Adrenal gland (tissue), 12 donors: Measurements from ENCODE around the gene COL10A1. TPM values are rescaled to one million over a fixed set of nuclear protein-coding genes. Genes with fewer than 3 reads are reported as not detected.

Source experiments
- DNase-seq, 7 donors: peaks; one replicate each; pipeline ENCODE4 v3.0.0-alpha.2; 2019 to 2020
- H3K27ac ChIP-seq, 5 donors: fragments of 200-600 bp; sonication (generic) in 4 of 5; 1 replicate in 3 of 5; 2 replicates in 2 of 5; pipeline versions ENCODE4 v1.5.1 to v1.8.0; 2016 to 2020; ENCODE audit warnings: mild to moderate bottlenecking in 1 of 5
- H3K27me3 ChIP-seq: fragments of 200-600 bp; 2 replicates; pipeline ENCODE4 v1.8.0; 2021
- H3K36me3 ChIP-seq, 2 donors: fragments of 200-600 bp; replicated peaks in 1 of 2; 1 replicate in 1 of 2; 2 replicates in 1 of 2; pipeline versions ENCODE4 v1.5.1 to v1.8.0; 2018 to 2022
- H3K4me1 ChIP-seq, 2 donors: fragments of 200-600 bp; replicated peaks in 1 of 2; 1 replicate in 1 of 2; 2 replicates in 1 of 2; pipeline versions ENCODE4 v1.5.1 to v1.8.0; 2018 to 2021
- H3K4me3 ChIP-seq, 4 donors: fragments of 200-600 bp; sonication (generic) in 3 of 4; one replicate each; pipeline ENCODE4 v1.5.1; 2016 to 2018
- H3K9me3 ChIP-seq, 3 donors: fragments of 200-600 bp; sonication (generic) in 1 of 3; replicated peaks in 1 of 3; 1 replicate in 2 of 3; 2 replicates in 1 of 3; pipeline versions ENCODE4 v1.5.1 to v1.8.0; 2016 to 2021
- POLR2A ChIP-seq, 2 donors: fragments of 450-650 bp; IDR thresholded peaks; one replicate each; pipeline ENCODE4 v1.6.1; 2017; ENCODE audit warnings: antibody characterized with exemption in 2 of 2, mild to moderate bottlenecking in 2 of 2, moderate library complexity in 1 of 2
- WGBS, 4 donors: extraction: QIAGEN DNeasy Blood & Tissue Kit in 2 of 4; methylation state at CpG; one replicate each; pipeline versions ENCODE4 v1.1.5 to v1.1.7; 2013 to 2017; 5-methylcytosine and 5-hydroxymethylcytosine counted together
- intact Hi-C, 2 donors: fragments of 100-400 bp; cut with DNase I; formaldehyde crosslinking; loops; one replicate each; pipeline versions ENCODE4 v1.14.1 to v1.15.0; 2022 to 2023
- polyA plus RNA-seq, 3 donors: library from polyadenylated mRNA; stranded (reverse); fragments of 200-250 nt in 2 of 3; fragments of 350-450 nt in 1 of 3; fragmentation: Illumina TruSeq in 1 of 3; extraction: RNeasy Lipid Tissue Mini Kit (QIAGEN cat#74804) in 1 of 3; gene quantifications; one replicate each; pipeline ENCODE4 v1.2.3, GENCODE V29; 2013 to 2014
- total RNA-seq, 9 donors: library from RNA; depleted of rRNA in 4 of 9; stranded (reverse); fragments of >200 nt in 4 of 9; fragments of 120-200 nt in 1 of 9; fragmentation: NEBNext Ultra II Directional in 1 of 9; extraction: Animal tissue kit (Norgen Biotek cat#: 25700) in 1 of 9; gene quantifications; one replicate each; pipeline versions ENCODE4 v1.1.0 to v1.2.4, GENCODE V29; 2013 to 2023
- TF ChIP-seq, protein P1 (sequence below), 6 experiments: fragments of 450-650 bp in 4 of 6; fragments of 200-600 bp in 2 of 6; sonication (generic) in 1 of 6; IDR thresholded peaks; 1 replicate in 5 of 6; 2 replicates in 1 of 6; pipeline versions ENCODE4 v1.5.1 to v1.8.0; 2016 to 2021; ENCODE audit warnings: antibody characterized with exemption in 6 of 6, mild to moderate bottlenecking in 2 of 6, moderate library complexity in 1 of 6
- donor health status: healthy with polysubstance abuse.
- donor health status: Bipolar disorder and iron deficiency.
- donor health status: DM: yes; HTN: yes; CAD: no.
- donor health status: DM: no; HTN: no; CAD: no.
- donor health status: DM: no; HTN: no; CAD: no.
- donor health status: DM: yes; HTN: yes; CAD: no.

Gene COL10A1
- total and polyA plus RNA-seq, 12 donors, result under 0.01 to 0.12 (median 0.07) TPM; not detected in 9

DNA sequence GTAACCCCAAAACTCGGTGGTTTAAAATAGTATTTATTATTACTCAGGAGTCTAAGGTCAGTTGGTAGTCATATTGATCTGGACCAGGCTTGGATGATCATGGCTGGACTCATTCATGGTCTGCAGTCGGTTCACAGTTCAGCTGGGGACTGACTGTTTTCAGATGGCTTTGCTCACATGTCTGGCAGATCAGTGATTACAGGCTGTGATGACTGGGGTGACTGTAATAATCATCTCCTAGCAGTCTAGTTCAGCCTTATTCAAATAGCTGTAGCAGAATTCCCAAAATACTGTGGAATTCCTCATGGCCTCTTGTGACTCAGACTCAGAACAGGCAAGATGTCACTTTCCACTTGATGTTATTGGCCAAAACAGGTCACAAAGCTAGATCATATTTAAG is 41.6 kb downstream of the COL10A1 start:
- DNase-seq, result no peak
- 86 to 97% (median 87%) methylated on average over 2 of the region's 2 CpGs for WGBS, 4 donors
- Histone ChIP-seq H3K4me1 (no peaks in the 10 kb centered on the region), H3K27me3 (no peaks in the 10 kb centered on the region), H3K4me3 (no peak overlapping the region), H3K9me3 (no peaks in the 10 kb centered on the region), H3K27ac (no peak overlapping the region), H3K36me3 (no peaks in the 10 kb centered on the region)
- TF ChIP-seq, protein P1, sequence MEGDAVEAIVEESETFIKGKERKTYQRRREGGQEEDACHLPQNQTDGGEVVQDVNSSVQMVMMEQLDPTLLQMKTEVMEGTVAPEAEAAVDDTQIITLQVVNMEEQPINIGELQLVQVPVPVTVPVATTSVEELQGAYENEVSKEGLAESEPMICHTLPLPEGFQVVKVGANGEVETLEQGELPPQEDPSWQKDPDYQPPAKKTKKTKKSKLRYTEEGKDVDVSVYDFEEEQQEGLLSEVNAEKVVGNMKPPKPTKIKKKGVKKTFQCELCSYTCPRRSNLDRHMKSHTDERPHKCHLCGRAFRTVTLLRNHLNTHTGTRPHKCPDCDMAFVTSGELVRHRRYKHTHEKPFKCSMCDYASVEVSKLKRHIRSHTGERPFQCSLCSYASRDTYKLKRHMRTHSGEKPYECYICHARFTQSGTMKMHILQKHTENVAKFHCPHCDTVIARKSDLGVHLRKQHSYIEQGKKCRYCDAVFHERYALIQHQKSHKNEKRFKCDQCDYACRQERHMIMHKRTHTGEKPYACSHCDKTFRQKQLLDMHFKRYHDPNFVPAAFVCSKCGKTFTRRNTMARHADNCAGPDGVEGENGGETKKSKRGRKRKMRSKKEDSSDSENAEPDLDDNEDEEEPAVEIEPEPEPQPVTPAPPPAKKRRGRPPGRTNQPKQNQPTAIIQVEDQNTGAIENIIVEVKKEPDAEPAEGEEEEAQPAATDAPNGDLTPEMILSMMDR (IDR thresholded peaks at IDR 0.05), result no peak
- TF ChIP-seq POLR2A (IDR thresholded peaks at IDR 0.05), result no peak
- intact Hi-C loops, result no loop called here

- DNase-seq, result no peak
- TF ChIP-seq POLR2A (IDR thresholded peaks at IDR 0.05), result no peak
- TF ChIP-seq, protein P1 (IDR thresholded peaks at IDR 0.05), result no peak
- intact Hi-C loops, result no loop called here
- no peaks in the 10 kb centered on the region for H3K27me3 ChIP-seq
- no peaks in the 10 kb centered on the region for H3K36me3 ChIP-seq
- no peak overlapping the region for H3K27ac ChIP-seq
- H3K9me3 ChIP-seq, result no peaks in the 10 kb centered on the region
- no peak overlapping the region for H3K4me3 ChIP-seq
- no peaks in the 10 kb centered on the region for H3K4me1 ChIP-seq
- 85 to 95% (median 89%) methylated on average over 5 of the region's 5 CpGs for WGBS, 4 donors
Observed at GRCh38 chr6:116083052-116083451, 42.9 kb downstream of the COL10A1 start.

- no peak overlapping the region for H3K27ac ChIP-seq
- TF ChIP-seq POLR2A (IDR thresholded peaks at IDR 0.05), result no peak
- TF ChIP-seq, protein P1 (IDR thresholded peaks at IDR 0.05), result no peak
- intact Hi-C loops, result no loop called here
- H3K36me3 ChIP-seq, result no peaks in the 10 kb centered on the region
- no peaks in the 10 kb centered on the region for H3K27me3 ChIP-seq
- no peaks in the 10 kb centered on the region for H3K4me1 ChIP-seq
- WGBS, 4 donors, result 95 to 100% (median 98%) methylated on average over 3 of the region's 3 CpGs
- no peak overlapping the region for H3K4me3 ChIP-seq
- no peaks in the 10 kb centered on the region for H3K9me3 ChIP-seq
- no peak for DNase-seq
Observed at GRCh38 chr6:116078945-116079344, 47.0 kb downstream of the COL10A1 start.

GRCh38 chr6:116078522-116078921 is 47.4 kb downstream of the COL10A1 start:
- H3K27me3 ChIP-seq, result no peaks in the 10 kb centered on the region
- intact Hi-C loops, result no loop called here
- WGBS, 4 donors, result 68 to 89% (median 83%) methylated on average over 3 of the region's 3 CpGs
- H3K36me3 ChIP-seq, result no peaks in the 10 kb centered on the region
- DNase-seq, result no peak
- TF ChIP-seq, protein P1 (IDR thresholded peaks at IDR 0.05), result no peak
- no peak for TF ChIP-seq POLR2A (IDR thresholded peaks at IDR 0.05)
- no peaks in the 10 kb centered on the region for H3K4me1 ChIP-seq
- no peaks in the 10 kb centered on the region for H3K9me3 ChIP-seq
- H3K4me3 ChIP-seq, result no peak overlapping the region
- H3K27ac ChIP-seq, result no peak overlapping the region
